Fibroblast of upper back skin (primary cell): ENCODE results near the gene MED6.

Experiments used
- DNase-seq: peaks from one replicate; pipeline ENCODE4 v3.0.0-alpha.2; 2013

MED6 gene

GRCh38 chr14:70600382-70601157 is at the start of gene MED6:
Gene MED6, minus strand, starts transcription at chr14:70600655. Its CDS starts 18 bp downstream, at chr14:70600637.
- DNase-seq = peak; percentile 93

- DNase-seq = no peak
These were observed 49.3 kb upstream of the MED6 start for GRCh38 chr14:70649803-70650202.

- no peak for DNase-seq
These were observed 47.9 kb upstream of the MED6 start for GRCh38 chr14:70648346-70648745.

GRCh38 chr14:70646705-70647104 is 46.2 kb upstream of the MED6 start:
- DNase-seq = no peak

GRCh38 chr14:70645892-70646291 is 45.4 kb upstream of the MED6 start:
- DNase-seq = no peak

GRCh38 chr14:70643967-70644366 is 43.5 kb upstream of the MED6 start:
- no peak for DNase-seq

- DNase-seq = no peak
These were observed 42.1 kb upstream of the MED6 start for GRCh38 chr14:70642303-70643235.

- DNase-seq = no peak
These were observed 41.3 kb upstream of the MED6 start, which contains the start of gene TTC9 for GRCh38 chr14:70641548-70642302. Gene TTC9, plus strand, starts transcription at chr14:70641916. Its CDS starts 214 bp downstream, at chr14:70642130.

- peak; percentile 22 for DNase-seq
These were observed 40.6 kb upstream of the MED6 start for GRCh38 chr14:70640938-70641547.

GRCh38 chr14:70638416-70638815 is 38.0 kb upstream of the MED6 start:
- DNase-seq = no peak

GRCh38 chr14:70635971-70636595 is 35.6 kb upstream of the MED6 start:
- DNase-seq = no peak

GRCh38 chr14:70631948-70632347 is 31.5 kb upstream of the MED6 start:
- no peak for DNase-seq

- peak; percentile 10 for DNase-seq
These were observed 24.5 kb upstream of the MED6 start for GRCh38 chr14:70624972-70625371.

GRCh38 chr14:70622111-70622712 is 21.8 kb upstream of the MED6 start:
- peak; percentile 21 for DNase-seq

- no peak for DNase-seq
These were observed 19.3 kb upstream of the MED6 start for GRCh38 chr14:70619708-70620107.

GRCh38 chr14:70618314-70618713 is 17.9 kb upstream of the MED6 start:
- no peak for DNase-seq

- no peak for DNase-seq
These were observed 16.2 kb upstream of the MED6 start for GRCh38 chr14:70616646-70617045.

- DNase-seq = no peak
These were observed 10.8 kb upstream of the MED6 start for GRCh38 chr14:70611216-70611615.

- DNase-seq = no peak
These were observed 1.8 kb upstream of the MED6 start for GRCh38 chr14:70602254-70602653.

- peak; percentile 64 for DNase-seq
These were observed 707 bp upstream of the MED6 start for GRCh38 chr14:70601162-70601561.

- no peak for DNase-seq
These were observed 1.1 kb downstream of the MED6 start for GRCh38 chr14:70599345-70599744.

GRCh38 chr14:70597731-70598130 is 2.7 kb downstream of the MED6 start:
- DNase-seq = no peak
